HG02588 (cell line): ENCODE measurements around the gene ZNF280C.

Experiments
- ATAC-seq: cut with Tn5 transposase; IDR thresholded peaks from one replicate; pipeline ENCODE4 v1.9.1; 2021; ENCODE audit warnings: mild to moderate bottlenecking, moderate library complexity; ENCODE audit not compliant: unreplicated experiment

Gene ZNF280C

GRCh38 chrX:130179579-130180215 is 89.0 kb downstream of the ZNF280C start:
- no peak for ATAC-seq

- no peak for ATAC-seq
Observed at GRCh38 chrX:130179170-130179569, 89.5 kb downstream of the ZNF280C start.

GRCh38 chrX:130176942-130177341 is 91.8 kb downstream of the ZNF280C start:
- ATAC-seq = no peak

GRCh38 chrX:130176354-130176776 is 92.3 kb downstream of the ZNF280C start:
- ATAC-seq = peak; percentile 85

GRCh38 chrX:130174937-130175336 is 93.8 kb downstream of the ZNF280C start:
- no peak for ATAC-seq

- ATAC-seq = no peak
Observed at GRCh38 chrX:130174045-130174704, 94.5 kb downstream of the ZNF280C start.

GRCh38 chrX:130173190-130173895 is 95.4 kb downstream of the ZNF280C start:
- peak; percentile 29 for ATAC-seq

GRCh38 chrX:130172127-130172845 is 96.4 kb downstream of the ZNF280C start:
- no peak for ATAC-seq

GRCh38 chrX:130171446-130172126 is 97.1 kb downstream of the ZNF280C start, which contains the start of gene RAB33A:
RAB33A (plus strand) TSS chrX:130171962; CDS start chrX:130172063, 101 bp downstream.
- ATAC-seq = peak; percentile 4

- peak; percentile 74 for ATAC-seq
Observed at GRCh38 chrX:130170752-130171445, 97.8 kb downstream of the ZNF280C start.

- ATAC-seq = no peak
Observed at GRCh38 chrX:130167040-130167439, 101.7 kb downstream of the ZNF280C start.

- ATAC-seq = no peak
Observed at GRCh38 chrX:130166503-130166777, 102.3 kb downstream of the ZNF280C start.

- ATAC-seq = peak; percentile 93
Observed at GRCh38 chrX:130165703-130166502, 102.8 kb downstream of the ZNF280C start, which contains the start of gene AIFM1. AIFM1 (minus strand) TSS chrX:130165841; CDS start chrX:130165656, 185 bp downstream.

GRCh38 chrX:130165181-130165702 is 103.5 kb downstream of the ZNF280C start:
- ATAC-seq = no peak

- ATAC-seq = no peak
Observed at GRCh38 chrX:130163398-130163797, 105.3 kb downstream of the ZNF280C start.

- no peak for ATAC-seq
Observed at GRCh38 chrX:130162094-130162735, 106.5 kb downstream of the ZNF280C start.

GRCh38 chrX:130159776-130160175 is 108.9 kb downstream of the ZNF280C start:
- ATAC-seq = no peak

- ATAC-seq = no peak
Observed at GRCh38 chrX:130158311-130158710, 110.4 kb downstream of the ZNF280C start.

- ATAC-seq = no peak
Observed at GRCh38 chrX:130155564-130155963, 113.1 kb downstream of the ZNF280C start.
